Ascending aorta (tissue), 2 donors: ENCODE measurements around the gene ILDR2. TPM values are rescaled to one million over a fixed set of nuclear protein-coding genes. Genes with fewer than 3 reads are reported as not detected.

Source experiments
- DNase-seq, 2 donors: peaks; one replicate each; pipeline ENCODE4 v3.0.0-alpha.2; 2019; ENCODE audit warnings: low spot score in 2 of 2
- H3K27ac ChIP-seq, 2 donors: fragments of 200-600 bp; sonication (generic); one replicate each; pipeline ENCODE4 v1.5.1; 2016 to 2017; ENCODE audit warnings: mild to moderate bottlenecking in 1 of 2
- H3K27me3 ChIP-seq: fragments of 200-600 bp; sonication (generic); one replicate; pipeline ENCODE4 v1.5.1; 2017
- H3K36me3 ChIP-seq, 2 donors: fragments of 200-600 bp; sonication (generic); one replicate each; pipeline ENCODE4 v1.5.1; 2016
- H3K4me1 ChIP-seq, 2 donors: fragments of 200-600 bp; sonication (generic); one replicate each; pipeline ENCODE4 v1.5.1; 2016 to 2017; ENCODE audit warnings: mild to moderate bottlenecking in 1 of 2
- H3K4me3 ChIP-seq, 2 donors: fragments of 200-600 bp; sonication (generic); one replicate each; pipeline ENCODE4 v1.5.1; 2016 to 2017; ENCODE audit warnings: mild to moderate bottlenecking in 1 of 2
- H3K9me3 ChIP-seq, 2 donors: fragments of 200-600 bp; sonication (generic); one replicate each; pipeline ENCODE4 v1.5.1; 2016
- CTCF ChIP-seq, 3 experiments: fragments of 200-600 bp in 2 of 3; fragments of 450-650 bp in 1 of 3; sonication (generic) in 2 of 3; IDR thresholded peaks; one replicate each; pipeline ENCODE4 v1.5.1; 2016 to 2019; ENCODE audit warnings: antibody characterized with exemption in 3 of 3, mild to moderate bottlenecking in 1 of 3, moderate library complexity in 1 of 3
- intact Hi-C: fragments of 100-400 bp; cut with DNase I; formaldehyde crosslinking; loops from one replicate; pipeline ENCODE4 v1.15.1; 2023
- total RNA-seq: library from RNA; depleted of rRNA; stranded (reverse); fragments of >200 nt; gene quantifications from one replicate; pipeline ENCODE4 v1.1.0, GENCODE V29; 2016

ILDR2 gene
- total RNA-seq, 1 donor from 2014 or later: not detected

DNA sequence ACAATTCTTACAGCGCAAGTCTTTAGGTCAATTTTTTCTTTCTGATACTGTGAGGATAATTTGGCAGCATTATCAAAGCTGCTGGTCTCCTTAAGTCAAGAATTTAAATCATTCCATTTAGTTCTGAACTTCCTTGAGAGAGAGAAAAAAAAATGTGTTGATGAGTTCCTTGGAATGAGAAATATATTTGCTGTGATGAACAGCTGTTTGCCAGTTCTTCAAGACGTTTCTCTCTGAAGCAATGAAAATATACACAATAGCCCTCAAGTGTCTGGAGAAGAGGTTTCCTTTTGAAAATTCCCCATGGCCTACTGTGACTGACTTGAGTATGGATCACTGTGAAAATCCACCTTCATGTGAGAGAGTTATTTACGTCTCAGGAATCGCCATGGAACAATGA is 68.3 kb downstream of the ILDR2 start:
- no peak for DNase-seq
- TF ChIP-seq CTCF (IDR thresholded peaks at IDR 0.05): no peak
- no peaks in the 10 kb centered on the region for H3K27me3 ChIP-seq
- peaks cover 0 to 3% of the 10 kb centered on the region in 2 donors for H3K4me1 ChIP-seq
- no peaks in the 10 kb centered on the region for H3K36me3 ChIP-seq
- no peak overlapping the region for H3K4me3 ChIP-seq
- intact Hi-C loops: no loop called here
- no peak overlapping the region for H3K27ac ChIP-seq
- H3K9me3 ChIP-seq: no peaks in the 10 kb centered on the region

DNA sequence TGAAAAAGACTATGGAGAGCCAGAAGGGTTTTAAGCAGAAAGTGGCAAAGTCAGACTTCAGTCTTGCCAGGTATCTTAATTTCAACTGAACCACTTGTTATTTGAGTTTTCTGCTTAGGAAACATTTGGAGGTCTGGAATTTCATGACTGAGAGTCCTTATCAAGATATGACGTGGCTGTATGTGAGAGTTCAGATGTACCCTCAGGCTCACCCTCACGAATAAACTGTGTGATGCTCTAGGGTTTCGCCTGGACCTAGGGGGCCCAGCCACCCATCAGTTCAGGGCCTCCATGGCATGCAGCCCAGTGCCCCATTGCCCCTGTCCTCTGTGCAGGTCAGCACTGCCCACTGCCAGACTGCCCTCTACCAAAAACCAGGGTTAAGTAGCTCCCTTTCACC is 68.7 kb downstream of the ILDR2 start:
- Histone ChIP-seq H3K27ac (no peak overlapping the region), H3K27me3 (no peaks in the 10 kb centered on the region), H3K9me3 (no peaks in the 10 kb centered on the region), H3K4me3 (no peak overlapping the region), H3K36me3 (no peaks in the 10 kb centered on the region), H3K4me1 (peaks cover 0 to 3% of the 10 kb centered on the region in 2 donors)
- DNase-seq: no peak
- intact Hi-C loops: no loop called here
- no peak for TF ChIP-seq CTCF (IDR thresholded peaks at IDR 0.05)

DNA sequence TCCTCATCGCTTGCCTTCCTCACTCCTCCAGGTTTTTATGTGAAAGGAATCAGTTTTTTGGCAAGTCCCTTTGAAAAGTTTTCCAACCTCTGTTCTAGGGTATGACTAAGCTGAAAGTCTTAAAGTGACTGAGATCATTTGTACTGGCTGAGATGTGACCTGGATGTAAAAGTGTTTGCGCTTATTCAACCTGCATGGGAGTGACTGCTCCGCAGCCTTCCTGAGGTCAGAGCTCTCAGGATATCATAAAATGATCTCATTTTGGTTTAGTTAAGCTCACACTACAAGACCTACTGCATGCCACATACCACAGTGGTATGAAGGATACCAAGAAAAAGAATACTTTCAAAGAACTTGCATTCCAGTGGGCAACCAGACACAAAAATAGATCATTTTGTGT is 69.4 kb downstream of the ILDR2 start:
- intact Hi-C loops: no loop called here
- peak overlapping the region; percentile 50 to 59 for H3K27ac ChIP-seq
- TF ChIP-seq CTCF (IDR thresholded peaks at IDR 0.05): no peak
- H3K4me3 ChIP-seq: no peak overlapping the region
- no peak for DNase-seq
- H3K36me3 ChIP-seq: no peaks in the 10 kb centered on the region
- H3K4me1 ChIP-seq: peaks cover 0 to 3% of the 10 kb centered on the region in 2 donors
- H3K27me3 ChIP-seq: no peaks in the 10 kb centered on the region
- H3K9me3 ChIP-seq: no peaks in the 10 kb centered on the region

- no peak for DNase-seq
- H3K36me3 ChIP-seq: no peaks in the 10 kb centered on the region
- H3K9me3 ChIP-seq: no peaks in the 10 kb centered on the region
- no peaks in the 10 kb centered on the region for H3K27me3 ChIP-seq
- H3K27ac ChIP-seq: peak overlapping the region; percentile 50 to 59
- H3K4me1 ChIP-seq: peaks cover 0 to 3% of the 10 kb centered on the region in 2 donors
- intact Hi-C loops: no loop called here
- no peak overlapping the region for H3K4me3 ChIP-seq
- no peak for TF ChIP-seq CTCF (IDR thresholded peaks at IDR 0.05)
Measured at GRCh38 chr1:166905136-166905535, 70.2 kb downstream of the ILDR2 start.

- peaks cover 0 to 3% of the 10 kb centered on the region in 2 donors for H3K4me1 ChIP-seq
- no peaks in the 10 kb centered on the region for H3K36me3 ChIP-seq
- H3K9me3 ChIP-seq: no peaks in the 10 kb centered on the region
- TF ChIP-seq CTCF (IDR thresholded peaks at IDR 0.05): no peak
- DNase-seq: no peak
- no peak overlapping the region for H3K4me3 ChIP-seq
- no peaks in the 10 kb centered on the region for H3K27me3 ChIP-seq
- no peak overlapping the region for H3K27ac ChIP-seq
- intact Hi-C loops: no loop called here
Measured at GRCh38 chr1:166903232-166903631, 72.1 kb downstream of the ILDR2 start.

- TF ChIP-seq CTCF (IDR thresholded peaks at IDR 0.05): no peak
- no peak overlapping the region for H3K4me3 ChIP-seq
- H3K27ac ChIP-seq: no peak overlapping the region
- H3K4me1 ChIP-seq: peaks cover 0 to 3% of the 10 kb centered on the region in 2 donors
- H3K36me3 ChIP-seq: no peaks in the 10 kb centered on the region
- H3K9me3 ChIP-seq: no peaks in the 10 kb centered on the region
- no peaks in the 10 kb centered on the region for H3K27me3 ChIP-seq
- no peak for DNase-seq
- intact Hi-C loops: no loop called here
Measured at GRCh38 chr1:166902279-166902678, 73.1 kb downstream of the ILDR2 start.
